ENCODE measurements around the gene ZNF584.
A peak's percentile ranks its signal among the peaks of the same experiment; 100 is the strongest.
"Not testable (repeated sequence)": the region's sequence is repeated elsewhere in the genome, so short reads cannot be mapped to it uniquely, and the experiment has no call there.

ZNF584 gene

DNA sequence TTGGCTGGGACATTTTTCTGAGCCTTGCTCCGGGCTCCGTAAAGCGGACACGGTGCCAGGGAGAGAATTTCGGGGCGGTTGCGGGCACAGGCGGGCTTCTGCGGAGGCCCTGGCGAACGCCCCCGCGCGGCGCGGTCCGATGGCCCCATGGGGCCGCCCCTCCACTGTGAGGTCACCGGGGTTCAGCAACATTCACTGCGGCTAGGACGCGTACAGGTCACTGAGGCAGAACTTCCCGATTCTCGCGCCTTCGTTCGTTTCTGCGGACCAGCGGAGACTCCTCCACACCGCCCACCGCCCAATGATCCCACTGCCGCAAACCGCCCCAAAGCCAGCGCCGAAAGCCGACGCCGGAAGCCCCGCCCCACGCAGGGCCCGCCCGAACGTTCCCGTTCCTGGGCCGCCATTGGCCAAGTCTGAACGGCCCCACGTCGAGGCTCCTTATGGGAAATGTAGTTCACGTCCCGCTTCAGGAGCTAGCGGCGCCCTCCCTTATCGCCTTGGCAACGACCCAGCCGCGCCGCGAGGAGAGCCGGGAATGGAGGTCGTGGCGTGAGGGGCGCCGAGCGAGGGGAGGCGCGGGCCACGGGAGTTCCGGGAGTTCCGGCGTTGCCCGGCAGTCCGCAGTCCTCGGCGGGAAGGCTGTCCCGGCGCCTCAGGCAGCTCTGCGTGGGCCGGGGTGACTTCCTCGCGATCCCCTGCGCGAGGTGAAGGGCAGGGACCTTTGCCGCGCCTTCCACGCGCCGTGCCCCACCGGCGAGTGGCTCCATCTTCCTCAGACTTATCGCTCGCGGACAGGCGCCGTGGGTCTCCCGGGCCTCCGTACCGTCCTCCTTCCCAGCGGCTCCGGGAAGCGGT, at the start of gene ZNF584:
TSS of gene ZNF584 (plus strand) at position 498 of the 858 bp plus-strand sequence. CDS start 499 bp downstream, outside the sequence.
- DNase-seq, result peak; percentile 93 to 99 (median 98)
- intact Hi-C loops (cut with DNase I), result no loop called here

DNA sequence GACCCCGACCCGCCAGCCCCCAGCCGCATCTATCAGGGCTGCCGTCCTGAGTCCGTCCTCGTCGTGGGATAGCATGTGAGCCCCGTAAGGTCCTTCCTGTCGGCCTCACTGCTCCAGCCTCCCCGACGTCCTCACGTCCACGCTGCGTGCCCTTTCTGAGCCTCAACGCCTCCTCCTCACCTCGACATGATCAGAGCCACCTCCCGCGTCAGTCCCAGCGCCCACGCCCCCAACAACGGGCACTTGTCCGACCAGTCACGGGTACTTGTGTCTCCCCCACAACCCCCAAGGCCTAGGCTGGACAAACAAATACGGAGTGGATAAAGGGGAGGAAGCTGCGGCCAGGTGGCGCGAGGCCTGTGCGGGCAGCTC, 46.6 kb upstream of the ZNF584 start:
- peak in 16 of 42 donors; percentile 17 to 54 (median 40) for DNase-seq
- intact Hi-C loops (cut with DNase I), result no loop called here

DNA sequence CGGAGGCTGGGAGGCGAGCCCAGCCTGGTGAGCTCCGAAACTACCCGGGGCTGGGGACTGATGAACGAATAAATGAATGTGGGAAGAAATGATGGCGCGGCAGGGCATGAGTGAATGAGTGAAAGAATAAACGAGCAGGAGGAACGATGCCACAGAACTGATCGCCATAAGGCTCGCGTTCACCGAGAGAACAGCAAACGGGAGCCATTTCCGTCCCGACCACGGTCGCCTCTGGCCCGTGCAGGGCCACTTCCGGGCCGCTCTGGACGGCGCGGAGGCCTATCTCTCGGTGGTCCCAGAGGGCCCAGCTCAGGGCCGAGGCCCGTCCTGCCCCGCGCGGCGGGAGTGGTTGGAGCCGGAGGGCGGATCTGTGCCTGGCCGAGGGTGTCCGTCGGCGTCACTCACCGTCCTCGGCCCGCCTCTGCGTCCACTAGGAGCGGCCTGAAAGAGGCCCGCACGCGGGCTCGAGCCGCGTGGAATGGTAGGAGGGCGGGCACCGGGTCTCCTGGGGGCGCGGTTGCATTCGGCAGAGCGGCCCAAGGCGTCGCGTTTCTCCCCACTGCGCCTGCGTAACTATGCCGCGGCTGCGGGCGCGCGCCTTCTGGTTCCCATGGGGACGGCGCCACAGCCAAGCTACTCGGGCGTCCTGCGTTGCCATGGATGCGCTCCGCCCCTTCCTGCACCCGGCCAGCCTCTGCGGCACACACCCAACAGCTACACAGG, 46.0 kb upstream of the ZNF584 start, which contains the start of gene ZNF497:
TSS of gene ZNF497 (minus strand) at position 480 of the 723 bp plus-strand sequence. CDS start 5,116 bp downstream, outside the sequence.
- peak; percentile 94 to 99 (median 98) for DNase-seq
- intact Hi-C loops (cut with DNase I), result no loop called here

DNA sequence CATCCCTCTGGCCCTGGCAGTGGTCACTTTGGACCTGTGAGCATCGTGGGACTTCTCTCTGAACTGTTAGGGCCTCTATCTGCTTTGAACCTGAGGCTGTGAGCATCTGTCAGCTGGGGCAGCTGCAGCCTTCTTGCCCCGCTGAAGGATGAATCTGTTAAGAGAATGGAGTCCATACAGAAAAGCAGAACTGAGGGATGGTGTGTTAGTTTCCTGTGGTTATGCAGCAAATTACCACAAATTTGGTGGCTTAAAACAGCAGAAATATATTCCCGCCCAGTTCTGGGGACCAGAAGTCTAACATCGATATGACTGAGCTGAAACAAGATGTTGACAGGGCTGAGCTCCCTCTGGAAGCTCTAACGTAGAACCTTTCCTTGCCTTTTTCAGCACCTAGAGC, 44.3 kb upstream of the ZNF584 start:
- intact Hi-C loops (cut with DNase I), result no loop called here
- DNase-seq, result no peak

DNA sequence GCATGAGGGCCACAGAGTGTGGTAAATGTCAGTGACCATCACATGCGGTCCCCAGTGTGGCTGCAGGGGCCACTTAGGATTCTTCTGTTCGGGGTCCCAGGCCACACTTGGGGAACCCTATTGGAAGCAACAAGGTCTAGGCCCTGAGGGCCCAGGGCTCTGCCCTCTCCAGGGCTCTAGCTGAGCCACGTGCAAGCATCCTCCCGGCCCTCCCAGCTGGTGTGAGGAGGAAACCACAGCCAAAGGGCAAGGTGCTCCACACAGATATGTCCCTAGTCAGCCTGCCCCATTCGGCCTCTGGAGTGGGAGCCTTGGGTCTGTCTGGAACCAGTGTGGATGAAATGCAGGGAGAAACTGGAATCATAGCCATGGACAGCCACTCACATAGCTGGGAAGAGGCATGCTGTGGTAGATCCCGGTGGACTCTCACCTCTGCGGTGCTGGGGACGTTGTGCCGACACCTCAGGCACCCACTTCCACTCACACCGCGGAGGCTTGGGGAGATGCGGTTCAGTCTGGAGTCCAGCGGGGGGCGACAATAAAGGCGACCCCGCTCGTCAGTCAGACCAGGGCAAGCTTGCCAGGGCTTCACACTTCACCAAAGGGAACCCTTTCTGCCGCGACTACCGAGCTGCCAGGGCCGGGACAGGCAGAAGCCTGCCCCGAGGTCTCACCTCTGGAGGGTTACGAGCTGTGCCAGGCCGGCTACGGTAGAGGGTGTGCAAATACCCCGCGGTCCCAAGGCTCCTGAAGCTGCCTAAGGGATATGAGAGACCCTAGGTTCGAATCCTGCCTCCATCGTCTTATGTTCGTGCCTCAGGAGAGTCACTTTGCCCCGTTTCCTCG, 41.6 kb upstream of the ZNF584 start:
- peak in 1 of 42 donors; percentile 3 for DNase-seq
- intact Hi-C loops (cut with DNase I), result no loop called here

DNA sequence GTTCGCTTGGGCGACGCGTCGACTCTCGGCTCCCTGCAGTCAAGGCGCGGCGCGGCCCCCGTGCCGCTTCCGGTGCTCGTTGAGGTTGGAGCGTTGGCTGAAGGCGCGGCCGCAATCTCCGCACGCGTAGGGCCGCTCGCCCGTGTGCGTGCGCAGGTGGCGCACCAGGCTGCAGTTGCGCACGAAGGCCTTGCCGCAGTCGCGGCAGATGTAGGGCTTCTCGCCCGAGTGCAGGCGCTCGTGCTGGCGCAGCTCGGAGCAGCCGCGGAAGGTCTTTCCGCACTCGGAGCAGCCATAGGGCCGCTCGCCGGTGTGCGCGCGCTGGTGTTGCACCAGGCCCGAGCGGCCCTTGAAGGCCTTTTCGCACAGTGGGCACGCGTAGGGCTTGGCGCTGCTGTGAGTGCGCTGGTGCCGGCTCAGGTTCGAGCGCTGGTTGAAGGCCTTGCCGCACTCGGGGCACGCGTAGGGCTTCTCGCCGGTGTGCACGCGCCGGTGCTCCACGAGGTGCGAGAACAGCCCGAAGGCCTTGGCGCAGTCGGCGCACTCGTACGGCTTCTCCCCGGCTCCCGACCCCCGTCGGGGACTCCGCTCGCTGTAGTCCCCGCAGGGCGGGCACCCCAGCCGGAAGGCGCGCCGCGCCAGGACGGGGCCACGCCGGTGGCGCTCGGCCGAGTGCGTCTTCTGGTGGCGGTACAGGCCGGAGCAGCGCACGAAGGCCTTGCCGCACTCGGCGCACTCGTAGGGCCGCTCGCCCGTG, 40.6 kb upstream of the ZNF584 start:
- intact Hi-C loops (cut with DNase I), result no loop called here
- DNase-seq, result peak in 1 of 42 donors; percentile 1

DNA sequence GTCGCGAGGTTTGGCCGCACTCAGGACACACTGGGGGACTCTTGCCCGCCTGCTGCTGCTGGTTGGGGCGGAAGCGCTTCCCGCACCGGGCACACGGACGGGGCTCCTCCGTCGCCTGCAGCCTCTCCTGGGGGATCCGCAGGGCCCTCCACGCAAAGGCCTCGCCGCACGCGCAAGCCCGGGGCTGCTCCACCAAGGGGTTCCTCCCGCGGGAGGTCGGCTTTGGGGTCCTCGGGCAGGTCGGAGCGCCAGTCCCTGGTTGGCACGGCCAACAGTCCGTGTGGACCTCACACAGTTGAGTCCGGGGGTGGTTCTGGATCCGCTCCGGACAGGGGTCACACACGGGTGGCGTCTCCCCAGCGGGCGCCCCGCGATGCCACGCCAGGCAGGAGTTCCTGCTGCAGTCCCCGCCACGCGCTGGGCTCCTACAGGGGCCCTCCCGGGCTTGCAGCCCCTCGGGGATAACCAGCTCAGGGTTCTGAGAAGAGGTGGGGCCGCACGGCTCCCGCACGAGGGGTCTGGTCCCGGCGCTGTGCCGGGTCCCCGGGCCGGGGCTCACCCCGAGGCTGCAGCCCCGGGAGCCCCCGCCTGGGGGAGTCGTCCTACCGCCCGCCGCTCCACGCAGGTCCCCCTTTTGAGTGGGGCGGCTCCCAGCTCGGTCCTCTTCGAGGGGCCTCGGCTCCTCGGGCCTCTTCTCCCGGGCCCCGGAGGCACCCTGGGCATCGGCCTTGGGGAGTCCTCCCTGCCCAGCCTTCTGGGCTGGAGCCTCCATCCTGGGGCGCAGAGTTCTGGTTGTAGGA, 39.7 kb upstream of the ZNF584 start:
- intact Hi-C loops (cut with DNase I), result no loop called here
- peak in 1 of 42 donors; percentile 1 for DNase-seq

DNA sequence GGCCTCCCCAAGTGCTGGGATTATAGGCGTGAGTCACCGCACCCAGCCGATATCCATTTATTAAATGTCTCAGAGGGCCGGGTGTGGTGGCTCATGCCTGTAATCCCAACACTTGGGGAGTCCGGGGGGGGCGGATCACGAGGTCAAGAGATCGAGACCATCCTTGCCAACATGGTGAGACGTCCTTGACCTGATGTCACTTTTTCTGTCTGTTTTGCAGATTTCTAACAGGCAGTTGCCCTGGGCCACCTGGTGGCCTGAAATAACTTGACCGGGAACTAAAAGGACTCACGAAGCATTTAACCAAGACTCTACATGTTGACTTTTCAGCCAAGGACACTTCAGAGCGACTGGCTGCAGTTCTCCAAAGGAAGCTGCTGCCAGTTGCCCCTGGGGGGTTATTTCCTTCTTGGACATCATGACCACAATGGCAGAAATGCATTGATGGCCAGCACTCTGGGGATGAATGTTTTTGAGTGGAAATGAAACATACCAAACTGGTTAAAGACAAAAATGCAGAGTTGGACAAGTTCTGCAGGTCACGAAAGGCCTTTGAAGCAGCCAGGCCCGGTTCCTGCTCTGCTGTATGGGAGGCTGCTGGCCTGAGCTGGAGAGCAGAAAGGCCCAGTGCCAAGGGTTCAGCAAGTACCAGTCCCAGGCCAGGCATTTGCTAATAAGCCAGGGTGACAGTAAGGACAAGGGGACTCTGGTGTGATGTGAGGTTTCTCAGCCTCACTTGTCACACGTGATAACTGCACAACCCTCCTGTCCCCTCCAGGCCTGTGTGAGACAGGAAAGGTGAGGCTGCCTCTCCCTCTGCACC, 35.9 kb upstream of the ZNF584 start:
- peak in 2 of 42 donors; percentile 28 to 37 for DNase-seq
- intact Hi-C loops (cut with DNase I), result no loop called here

DNA sequence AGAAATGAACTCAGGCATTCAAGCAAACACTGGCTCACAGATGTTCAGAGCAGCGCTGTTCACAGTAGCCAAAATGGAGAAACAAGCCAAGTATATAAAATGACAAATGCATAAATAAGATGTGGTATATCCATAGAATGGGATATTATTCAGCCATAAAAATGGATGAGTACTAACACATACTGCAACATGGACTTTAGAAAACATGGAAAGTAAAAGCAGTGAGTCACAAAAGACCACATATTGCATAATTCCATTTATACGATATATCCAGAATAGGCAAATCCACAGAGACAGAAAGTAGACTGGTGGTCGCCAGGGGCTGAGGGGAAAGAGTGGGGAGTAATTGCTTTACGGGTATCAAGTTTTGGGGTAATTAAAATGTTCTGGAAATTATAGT, 34.2 kb upstream of the ZNF584 start:
- DNase-seq, result no peak
- intact Hi-C loops (cut with DNase I), result no loop called here

DNA sequence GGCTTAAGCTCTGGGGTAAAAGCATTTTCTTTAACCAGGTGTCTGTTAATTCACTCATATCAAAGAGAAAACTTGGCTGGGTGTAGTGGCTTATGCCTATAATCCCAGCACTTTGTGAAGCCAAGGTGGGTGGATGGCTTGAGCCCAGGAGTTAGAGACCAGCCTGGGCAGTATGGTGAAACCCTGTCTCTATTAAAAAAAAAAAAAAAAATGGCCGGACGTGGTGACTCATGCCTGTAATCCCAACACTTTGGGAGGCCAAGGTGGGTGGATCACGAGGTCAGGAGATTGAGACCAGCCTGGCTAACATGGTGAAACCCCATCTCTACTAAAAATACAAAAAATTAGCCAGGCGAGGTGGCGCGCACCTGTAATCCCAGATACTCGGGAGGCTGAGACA, 31.7 kb upstream of the ZNF584 start:
- DNase-seq; intact Hi-C loops (cut with DNase I): not testable (repeated sequence)

DNA sequence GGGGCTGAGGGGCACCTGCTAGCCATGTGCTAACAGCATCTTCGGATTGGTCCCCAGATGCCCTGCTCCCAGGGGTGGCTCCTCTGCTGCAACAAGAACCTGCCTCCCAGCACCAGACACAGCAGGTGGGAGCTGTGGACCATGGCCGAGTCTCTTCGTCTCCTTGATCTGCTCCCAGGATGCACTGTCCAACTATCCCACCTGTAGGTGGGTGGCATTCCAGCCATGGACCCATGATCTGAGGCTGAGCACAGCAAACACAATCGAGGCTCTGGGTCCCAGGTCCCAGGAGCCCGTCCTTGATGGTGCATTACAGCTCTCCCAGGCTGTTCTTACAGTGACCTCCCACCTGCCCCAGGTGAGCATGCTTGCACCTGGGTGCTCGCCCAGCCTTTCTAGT, 29.2 kb upstream of the ZNF584 start:
- intact Hi-C loops (cut with DNase I), result no loop called here
- DNase-seq, result no peak

DNA sequence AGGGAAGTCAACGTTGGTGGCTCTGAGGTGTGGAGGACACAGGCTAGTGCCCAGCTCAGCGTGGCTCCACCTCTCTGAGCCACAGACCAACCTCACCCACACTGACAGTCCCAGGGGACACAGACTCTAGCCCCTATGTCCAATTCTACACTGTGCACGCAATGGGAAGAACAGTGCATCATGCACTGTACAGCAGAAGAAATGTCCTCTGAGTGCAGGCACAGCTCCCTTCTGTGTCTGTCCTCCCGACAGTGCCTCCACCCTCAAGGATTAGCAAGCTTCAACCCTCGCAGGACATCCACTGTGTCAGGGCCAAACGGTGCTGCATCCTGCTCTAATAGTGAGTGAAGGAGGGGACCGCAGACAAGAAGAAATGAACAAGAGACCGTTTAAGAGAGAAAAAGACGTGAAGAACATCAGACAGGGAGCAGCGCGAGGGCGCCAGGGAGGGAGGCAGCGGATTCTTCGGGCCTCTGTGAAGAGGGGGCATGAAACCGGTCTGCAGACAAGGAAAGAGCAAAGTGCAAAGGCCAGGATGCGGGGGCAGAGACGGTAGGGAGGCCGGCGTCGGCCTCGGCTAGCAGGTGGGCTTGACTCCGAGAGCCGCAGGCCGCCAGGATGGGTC, 28.3 kb upstream of the ZNF584 start:
- DNase-seq, result peak in 3 of 42 donors; percentile 12 to 34 (median 26)
- intact Hi-C loops (cut with DNase I), result loop anchor here (2.0 kb wide), 1 partner anchor 53 kb away; the partner anchor contains the start of gene ZSCAN22

DNA sequence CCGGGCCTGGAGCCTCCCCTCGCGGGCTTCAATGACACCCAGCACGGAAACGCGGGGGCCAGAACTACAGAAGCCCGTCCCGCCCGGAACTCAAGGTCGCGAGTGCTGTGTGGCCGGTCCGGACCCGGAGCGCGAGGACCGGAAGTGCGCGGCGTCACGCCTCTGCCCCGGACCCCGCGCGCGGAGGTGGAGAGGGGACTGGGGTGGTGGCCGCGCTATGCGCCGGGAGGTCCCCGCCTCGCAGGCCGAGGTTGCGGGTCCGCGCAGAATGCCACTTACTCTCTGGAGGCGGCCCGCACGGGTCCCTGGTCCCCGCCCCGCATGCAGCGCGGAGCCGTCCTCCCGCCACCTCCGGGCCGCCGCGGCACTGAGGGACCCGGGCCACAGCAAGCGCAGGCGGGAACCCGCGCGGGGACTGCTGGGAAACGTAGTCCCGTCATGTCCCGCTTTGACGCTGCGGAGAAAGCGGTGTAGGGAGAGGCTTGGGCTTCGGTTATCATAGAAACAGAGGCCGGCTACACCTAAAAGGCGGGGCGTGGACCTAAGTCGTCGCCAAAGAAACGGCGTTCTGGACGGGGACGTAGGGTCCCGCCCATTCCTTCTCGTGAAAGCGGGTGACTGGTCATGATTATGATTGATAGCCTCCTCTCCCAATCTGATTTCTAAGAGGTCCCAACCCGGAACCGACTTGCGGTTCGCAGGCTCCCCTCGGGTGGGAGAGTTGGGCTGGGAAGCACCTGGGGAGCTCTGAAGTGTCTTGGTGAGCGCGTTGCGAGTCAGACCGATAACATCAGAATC, 27.6 kb upstream of the ZNF584 start, which contains the start of gene ZNF837:
TSS of gene ZNF837 (minus strand) at position 369 of the 798 bp plus-strand sequence. CDS start 11,698 bp downstream, outside the sequence.
- DNase-seq, result peak; percentile 96 to 100 (median 99)
- intact Hi-C loops (cut with DNase I), result loop anchor here (2.0 kb wide), 1 partner anchor 54 kb away; the partner anchor contains the start of gene ZSCAN22

DNA sequence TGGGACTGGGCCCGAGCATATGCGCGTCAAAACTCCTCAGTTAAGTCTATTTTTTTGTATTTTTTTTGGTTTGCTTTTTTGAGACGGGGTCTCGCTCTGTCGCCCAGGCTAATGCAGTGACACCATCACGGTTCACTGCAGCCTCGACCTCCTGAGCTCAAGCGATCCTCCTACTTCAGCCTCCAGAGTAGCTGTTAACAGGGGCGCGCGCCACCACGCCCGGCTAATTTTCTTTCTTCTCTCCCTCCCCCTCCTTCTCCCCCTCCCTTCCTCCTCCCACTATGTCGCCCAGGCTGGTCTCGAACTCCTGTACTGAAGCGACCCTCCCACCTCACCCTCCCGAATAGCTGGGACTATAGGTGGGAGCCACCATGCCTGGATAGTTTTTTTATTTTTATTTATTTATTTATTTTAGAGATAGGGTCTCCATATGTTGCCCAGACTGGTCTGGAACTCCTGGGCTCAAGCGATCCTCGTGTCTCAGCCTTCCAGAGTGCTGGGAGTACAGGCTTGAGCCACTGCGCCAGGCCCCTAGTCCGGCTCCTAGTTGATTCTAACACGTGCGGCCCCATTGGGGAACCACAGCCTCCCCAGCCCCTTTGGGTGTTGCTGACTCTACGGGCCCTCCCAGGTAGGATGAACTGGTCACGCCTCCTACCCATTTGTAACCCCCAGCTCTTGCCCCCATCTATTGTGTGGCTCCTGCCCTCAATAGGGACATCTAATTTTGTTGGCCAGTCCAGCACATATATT, 26.8 kb upstream of the ZNF584 start:
- DNase-seq, result no peak
- intact Hi-C loops (cut with DNase I), result loop anchor here (2.0 kb wide), 1 partner anchor 55 kb away; the partner anchor contains the start of gene ZSCAN22

Data from head of caudate nucleus (tissue), 42 donors.